Choroid plexus epithelial cell (primary cell): Measurements from ENCODE around the gene PLCB1.
"Not testable (repeated sequence)": the region's sequence is repeated elsewhere in the genome, so short reads cannot be mapped to it uniquely, and the experiment has no call there.

ENCODE experiments used
- DNase-seq: peaks from one replicate; pipeline ENCODE4 v3.0.0-alpha.2; 2010; ENCODE audit warnings: low read depth
- H3K4me3 ChIP-seq: 2 replicates; pipeline ENCODE4 v1.5.1; 2011; ENCODE audit warnings: low read depth, mild to moderate bottlenecking, control low read depth, low read length, moderate library complexity
- TF ChIP-seq, protein P1 (sequence below): conservative IDR thresholded peaks from 2 replicates; pipeline ENCODE4 v1.5.1; 2011; ENCODE audit warnings: low read depth, mild to moderate bottlenecking, control low read depth, inconsistent platforms, low read length, moderate library complexity

The PLCB1 gene

GRCh38 chr20:8642247-8642646 lies 510.2 kb downstream of the PLCB1 start:
- no peak for DNase-seq
- H3K4me3 ChIP-seq: no peak overlapping the region
- TF ChIP-seq, protein P1, sequence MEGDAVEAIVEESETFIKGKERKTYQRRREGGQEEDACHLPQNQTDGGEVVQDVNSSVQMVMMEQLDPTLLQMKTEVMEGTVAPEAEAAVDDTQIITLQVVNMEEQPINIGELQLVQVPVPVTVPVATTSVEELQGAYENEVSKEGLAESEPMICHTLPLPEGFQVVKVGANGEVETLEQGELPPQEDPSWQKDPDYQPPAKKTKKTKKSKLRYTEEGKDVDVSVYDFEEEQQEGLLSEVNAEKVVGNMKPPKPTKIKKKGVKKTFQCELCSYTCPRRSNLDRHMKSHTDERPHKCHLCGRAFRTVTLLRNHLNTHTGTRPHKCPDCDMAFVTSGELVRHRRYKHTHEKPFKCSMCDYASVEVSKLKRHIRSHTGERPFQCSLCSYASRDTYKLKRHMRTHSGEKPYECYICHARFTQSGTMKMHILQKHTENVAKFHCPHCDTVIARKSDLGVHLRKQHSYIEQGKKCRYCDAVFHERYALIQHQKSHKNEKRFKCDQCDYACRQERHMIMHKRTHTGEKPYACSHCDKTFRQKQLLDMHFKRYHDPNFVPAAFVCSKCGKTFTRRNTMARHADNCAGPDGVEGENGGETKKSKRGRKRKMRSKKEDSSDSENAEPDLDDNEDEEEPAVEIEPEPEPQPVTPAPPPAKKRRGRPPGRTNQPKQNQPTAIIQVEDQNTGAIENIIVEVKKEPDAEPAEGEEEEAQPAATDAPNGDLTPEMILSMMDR: no peak

DNA sequence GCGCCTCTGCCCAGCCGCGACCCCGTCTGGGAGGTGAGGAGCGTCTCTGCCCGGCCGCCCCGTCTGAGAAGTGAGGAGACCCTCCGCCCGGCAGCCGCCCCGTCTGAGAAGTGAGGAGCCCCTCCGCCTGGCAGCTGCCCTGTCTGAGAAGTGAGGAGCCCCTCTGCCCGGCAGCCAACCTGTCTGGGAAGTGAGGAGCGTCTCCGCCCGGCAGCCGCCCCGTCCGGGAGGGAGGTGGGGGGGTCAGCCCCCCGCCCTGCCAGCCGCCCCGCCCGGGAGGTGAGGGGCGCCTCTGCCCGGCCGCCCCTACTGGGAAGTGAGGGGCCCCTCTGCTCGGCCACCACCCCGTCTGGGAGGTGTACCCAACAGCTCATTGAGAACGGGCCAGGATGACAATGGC lies 512.4 kb downstream of the PLCB1 start:
- not testable (repeated sequence) for DNase-seq, H3K4me3 ChIP-seq

GRCh38 chr20:8645326-8645725 lies 513.3 kb downstream of the PLCB1 start:
- no peak overlapping the region for H3K4me3 ChIP-seq
- DNase-seq: no peak
- TF ChIP-seq, protein P1: no peak

GRCh38 chr20:8646033-8646441 lies 514.0 kb downstream of the PLCB1 start:
- TF ChIP-seq, protein P1: no peak
- H3K4me3 ChIP-seq: no peak overlapping the region
- DNase-seq: no peak

DNA sequence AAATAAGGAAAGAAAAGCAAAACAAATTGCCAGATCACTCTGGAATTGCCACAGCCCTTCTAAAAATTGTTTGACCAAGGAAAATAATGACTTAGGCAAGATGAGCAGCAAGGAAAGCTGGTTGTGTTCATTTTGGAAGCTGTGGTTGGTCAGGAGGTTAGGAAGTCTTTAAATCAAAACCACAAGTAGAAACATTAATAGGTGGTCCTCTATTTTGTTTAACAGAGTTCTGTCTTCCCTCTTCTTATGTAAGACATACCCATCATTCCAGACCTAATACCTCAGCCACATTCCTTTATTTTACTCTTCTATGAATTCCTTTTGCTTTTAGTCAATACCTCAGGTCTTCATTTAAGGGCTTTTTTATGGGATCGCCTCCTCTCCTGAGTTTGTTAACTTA lies 514.6 kb downstream of the PLCB1 start:
- peak; percentile 70 for DNase-seq
- TF ChIP-seq, protein P1: no peak
- no peak overlapping the region for H3K4me3 ChIP-seq

DNA sequence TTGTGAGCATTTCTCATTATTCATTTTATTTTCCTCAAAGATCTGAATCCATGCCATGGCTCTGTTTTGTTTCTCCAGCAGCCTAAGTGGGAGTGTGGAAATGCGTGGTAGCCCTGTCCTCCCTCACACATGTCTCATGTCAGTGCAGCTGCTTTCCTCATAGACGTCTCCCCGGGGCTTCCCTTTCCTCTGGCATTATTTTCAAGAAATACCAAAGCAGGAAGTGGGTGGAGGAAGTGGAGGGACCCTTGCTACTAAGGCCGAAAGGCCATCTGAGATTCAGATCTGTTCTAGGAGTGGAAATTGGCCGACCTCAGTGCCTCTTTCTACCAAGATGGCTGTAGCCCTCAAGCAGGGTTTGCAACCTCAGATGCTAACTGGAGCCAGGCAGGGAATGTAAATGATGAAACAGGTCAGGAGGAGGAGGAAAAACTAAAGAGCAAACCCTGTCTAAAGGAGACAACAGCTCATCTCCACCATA lies 515.9 kb downstream of the PLCB1 start:
- H3K4me3 ChIP-seq: no peak overlapping the region
- TF ChIP-seq, protein P1: no peak

DNA sequence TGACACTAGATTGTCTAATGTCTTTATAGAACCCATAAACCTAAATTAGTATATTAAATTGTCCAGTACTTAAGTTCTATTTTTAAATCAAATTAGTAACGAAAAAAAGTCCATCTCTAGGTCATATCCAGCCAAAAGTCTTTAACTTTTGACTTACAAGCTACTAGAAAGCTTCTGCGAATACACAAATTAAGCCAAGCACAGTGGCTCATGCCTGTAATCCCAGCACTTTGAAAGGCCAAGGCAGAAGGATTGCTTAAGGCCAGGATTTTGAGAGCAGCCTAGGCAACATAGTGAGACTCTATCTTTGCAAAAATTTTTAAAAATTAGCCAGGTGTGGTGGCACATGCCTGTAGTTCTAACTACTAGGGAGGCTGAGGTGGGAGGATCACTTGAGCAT lies 516.4 kb downstream of the PLCB1 start:
- TF ChIP-seq, protein P1: no peak
- no peak for DNase-seq
- no peak overlapping the region for H3K4me3 ChIP-seq

More for the DNA sequence above, 515.9 kb downstream of the PLCB1 start:
- no peak for DNase-seq
